SW480 (cell line): ENCODE data around the gene CADM4.

Source experiments
- DNase-seq: peaks from one replicate; pipeline ENCODE4 v3.0.0-alpha.2; 2016; ENCODE audit warnings: low spot score

Gene CADM4

DNA sequence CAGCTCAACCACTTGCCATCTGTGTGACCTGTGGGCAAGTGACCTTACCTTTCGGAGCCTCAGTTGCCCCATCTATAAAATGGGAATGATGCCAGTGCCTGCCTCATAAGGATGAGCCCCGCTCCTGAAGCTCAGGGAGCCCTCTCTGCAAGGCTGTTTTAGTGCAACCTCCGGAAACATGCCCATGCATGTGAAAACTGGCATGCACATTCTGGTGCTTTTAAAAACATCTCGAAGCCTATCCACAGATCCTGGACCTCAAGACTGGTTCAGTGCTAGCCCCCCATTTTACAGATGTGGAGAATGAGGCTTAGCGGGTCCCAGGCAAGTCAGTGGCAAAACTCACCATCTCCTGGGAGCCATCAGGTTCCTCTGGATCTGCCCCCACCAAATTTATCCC lies 5.6 kb downstream of the CADM4 start:
- DNase-seq: no peak

DNA sequence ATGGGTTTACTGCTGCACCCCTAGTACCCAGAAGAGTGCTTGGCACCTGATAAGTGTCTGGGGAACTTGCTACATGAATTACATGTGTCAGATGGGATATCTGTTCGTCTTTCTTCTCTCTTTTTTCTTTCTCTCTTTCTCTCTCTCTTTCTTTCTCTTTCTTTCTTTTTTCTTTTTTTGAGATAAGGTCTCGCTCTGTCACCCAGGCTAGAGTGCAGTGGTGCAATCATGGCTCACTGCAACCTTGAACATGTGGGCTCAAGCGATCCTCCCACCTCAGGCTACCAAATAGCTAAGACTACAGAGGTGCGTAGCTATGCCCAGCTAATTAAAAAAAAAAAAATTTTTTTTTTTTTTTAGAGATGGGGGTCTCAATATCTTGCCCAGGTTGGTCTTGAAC lies 6.1 kb downstream of the CADM4 start:
- no peak for DNase-seq

DNA sequence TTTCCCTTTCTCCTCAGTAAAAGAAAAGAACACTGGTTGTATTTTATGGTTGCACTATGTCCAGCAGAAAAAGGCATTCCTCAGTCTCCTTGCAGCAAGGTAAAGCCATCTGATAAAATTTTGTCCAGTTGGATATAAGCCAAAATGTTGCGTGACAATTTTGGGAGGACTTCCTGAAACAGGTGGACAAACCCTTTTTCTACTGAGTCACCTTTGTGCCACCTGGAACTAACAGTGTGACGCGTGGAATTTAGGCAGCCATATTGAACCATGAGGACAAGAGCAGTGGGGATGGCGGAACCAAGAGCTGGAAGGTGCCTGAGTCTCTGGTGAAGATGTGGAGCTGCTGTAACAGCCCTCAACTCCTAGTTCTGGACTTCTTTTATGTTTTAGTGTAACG lies 8.2 kb downstream of the CADM4 start:
- DNase-seq: no peak

DNA sequence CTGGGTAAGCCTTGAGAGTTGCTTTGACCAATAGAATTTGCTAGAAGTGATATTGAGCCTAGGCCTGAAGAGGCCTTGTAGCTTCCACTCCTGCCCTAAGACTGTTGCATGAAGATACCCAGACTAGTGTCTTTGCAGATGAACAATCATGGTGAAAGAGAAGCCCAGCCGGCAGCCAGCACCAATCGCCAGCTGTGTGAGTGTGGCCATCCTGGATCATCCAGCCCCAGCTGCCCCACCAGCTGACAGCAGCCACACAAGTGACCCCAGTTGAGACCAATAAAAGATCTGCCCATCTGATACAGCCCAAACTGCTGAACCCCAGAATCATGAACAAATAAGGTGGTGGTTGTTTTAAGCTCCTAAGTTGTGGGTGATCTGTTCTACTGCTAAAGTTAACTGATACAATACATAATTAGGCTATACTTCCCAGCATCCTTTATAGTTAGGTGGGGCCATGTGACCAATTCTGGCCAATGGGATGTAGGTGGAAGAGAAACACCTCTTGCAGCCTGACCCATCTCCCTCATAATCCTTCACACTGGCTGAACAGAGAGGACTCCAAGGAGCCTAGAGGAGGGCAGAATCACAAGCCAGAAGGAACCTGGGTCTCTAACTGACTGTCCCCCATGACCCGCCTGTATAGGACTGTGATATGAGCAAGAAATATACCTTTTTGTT lies 10.9 kb downstream of the CADM4 start:
- no peak for DNase-seq

DNA sequence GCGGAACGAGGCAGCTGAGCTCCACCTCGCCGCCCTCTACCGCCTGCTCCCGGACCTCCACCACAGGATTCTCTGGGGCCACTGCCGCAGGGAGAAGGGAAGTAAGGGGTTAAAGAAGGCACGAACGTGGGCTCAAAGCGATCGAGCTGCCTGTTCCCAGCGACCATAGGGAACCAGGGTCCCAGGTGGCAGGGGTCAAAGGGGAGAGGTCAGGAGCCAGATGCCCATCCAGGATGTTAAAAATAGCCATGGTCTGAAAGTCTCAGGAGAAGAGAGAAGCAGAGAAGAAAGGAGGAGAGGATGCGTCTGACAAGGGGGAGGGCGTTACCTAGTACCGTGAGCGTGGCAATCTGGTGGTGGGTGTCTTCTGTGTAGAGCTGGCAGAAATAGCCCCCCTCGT lies 12.8 kb downstream of the CADM4 start:
- no peak for DNase-seq

DNA sequence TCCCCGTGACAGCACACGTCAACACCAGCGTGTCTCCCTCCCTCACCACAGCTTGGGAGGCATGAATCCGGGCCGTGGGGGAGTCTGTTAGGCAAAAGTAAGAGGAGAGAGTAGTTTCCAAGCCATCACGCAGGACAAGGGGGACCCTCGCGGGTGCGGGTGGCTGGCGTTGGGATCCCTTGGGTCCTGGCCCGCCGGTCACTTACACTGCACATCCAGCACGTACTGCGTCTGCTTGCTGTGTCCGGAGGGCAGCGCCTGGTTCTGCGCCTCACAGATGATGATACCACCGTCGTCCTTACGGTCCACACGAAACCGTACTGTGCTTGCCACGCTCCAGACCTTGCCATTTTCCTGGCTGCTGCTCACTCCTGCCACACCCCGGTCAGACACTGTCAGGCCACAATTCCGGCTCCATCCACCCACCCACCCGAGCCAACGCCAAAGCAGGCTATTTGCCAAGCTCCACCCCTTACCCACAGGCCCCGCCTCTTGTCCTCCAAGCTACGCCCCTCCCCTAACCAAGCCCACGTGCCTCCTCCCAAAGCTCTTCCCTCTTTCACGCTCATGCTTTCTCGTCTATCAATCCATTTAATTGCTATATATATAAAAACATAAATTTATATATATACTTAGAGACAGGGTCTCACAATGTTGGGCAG lies 13.6 kb downstream of the CADM4 start:
- DNase-seq: peak; percentile 67

DNA sequence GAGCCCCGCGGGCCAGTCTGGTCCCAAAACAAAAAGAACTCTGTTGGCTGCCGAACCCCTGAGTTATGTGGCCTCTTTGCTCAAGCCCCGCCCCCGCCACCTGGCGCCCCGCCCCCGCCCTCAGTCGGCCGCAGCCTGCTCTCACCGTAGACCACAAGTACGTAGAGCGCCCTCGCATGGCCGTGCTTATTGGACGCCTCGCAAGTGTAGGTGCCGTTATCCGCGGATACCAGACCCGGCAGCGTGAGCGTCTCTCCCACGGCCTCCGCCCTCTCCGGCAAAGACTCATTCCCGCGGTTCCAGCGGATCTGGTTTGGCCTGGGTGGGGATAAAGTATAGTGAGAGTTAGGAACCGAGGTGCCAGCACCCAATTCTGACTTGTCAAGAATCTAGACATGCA lies 14.7 kb downstream of the CADM4 start:
- peak; percentile 92 for DNase-seq

DNA sequence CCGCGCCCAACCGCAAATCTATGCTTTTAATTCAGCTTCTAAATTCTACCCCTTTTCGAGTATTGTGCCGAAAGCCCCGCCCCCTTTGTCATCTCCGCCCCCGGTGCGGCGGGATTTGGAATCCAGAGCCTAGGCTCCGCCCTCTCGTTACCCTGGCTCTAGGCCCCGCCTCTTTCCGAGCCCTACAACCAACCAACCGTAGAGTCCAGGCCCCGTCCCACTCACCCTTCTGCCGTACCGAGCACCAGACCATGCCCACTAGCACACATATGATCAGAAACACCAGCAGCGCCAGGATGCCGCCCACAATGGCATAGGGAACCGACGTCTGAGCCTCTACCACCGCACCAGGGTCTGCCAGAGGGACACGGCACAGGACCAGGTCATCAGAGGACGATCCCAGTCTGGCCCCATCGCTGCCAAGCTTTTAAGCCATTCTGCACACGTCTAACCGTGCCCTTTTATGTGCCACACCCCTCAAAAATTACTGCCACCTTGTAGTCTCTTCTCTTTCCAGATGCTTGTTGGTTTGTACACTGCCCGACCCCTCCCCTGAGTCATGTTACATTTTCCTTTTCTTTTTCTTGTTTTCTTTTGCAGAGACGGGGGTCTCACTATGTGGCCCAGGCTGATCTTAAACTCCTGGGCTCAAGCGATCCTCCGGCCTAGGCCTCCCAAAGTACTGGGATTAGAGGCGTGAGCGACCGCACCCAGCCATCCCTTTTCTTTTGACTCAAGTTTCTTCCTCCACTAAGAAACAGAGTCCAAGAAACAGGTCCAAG lies 15.6 kb downstream of the CADM4 start:
- peak; percentile 92 for DNase-seq

DNA sequence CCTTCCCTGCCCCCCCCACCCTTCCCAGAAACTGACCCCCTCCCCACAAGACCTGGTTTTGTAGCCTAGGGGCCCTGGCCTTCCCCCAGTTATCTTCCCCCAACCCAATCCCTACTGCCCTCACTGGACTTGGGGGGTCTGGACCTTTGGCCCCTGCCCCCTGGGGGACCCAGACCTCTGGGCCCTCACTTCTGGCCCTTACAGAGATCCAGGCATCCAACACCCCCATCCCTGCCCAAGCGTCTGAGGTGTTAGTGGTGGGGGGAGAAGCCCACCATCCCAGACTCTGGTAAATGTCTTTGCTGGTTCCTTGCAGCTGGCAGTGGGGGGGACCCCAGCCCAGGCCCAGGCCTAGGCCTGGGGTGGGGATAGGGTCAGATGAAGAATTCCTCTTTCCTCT lies 16.7 kb downstream of the CADM4 start:
- no peak for DNase-seq

DNA sequence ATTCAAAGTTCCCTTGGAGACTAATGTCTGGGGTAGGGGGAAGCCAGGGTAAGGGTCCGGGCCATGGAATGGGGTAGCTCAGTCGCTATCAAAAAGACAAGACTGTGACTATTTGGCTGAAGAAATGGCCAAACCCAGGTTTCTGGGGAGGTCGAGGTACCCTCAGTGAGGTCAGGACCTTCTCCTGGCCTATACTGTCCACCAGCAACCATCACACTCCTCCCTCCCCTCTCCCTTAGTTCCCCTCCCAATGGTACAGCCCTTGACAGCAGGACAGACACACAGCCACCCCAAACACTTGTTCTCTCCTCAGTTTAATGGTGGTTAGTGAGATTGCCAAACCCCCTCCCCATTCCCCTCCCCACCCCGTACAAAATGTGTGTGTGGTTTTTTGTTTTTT lies 17.6 kb downstream of the CADM4 start:
- no peak for DNase-seq

DNA sequence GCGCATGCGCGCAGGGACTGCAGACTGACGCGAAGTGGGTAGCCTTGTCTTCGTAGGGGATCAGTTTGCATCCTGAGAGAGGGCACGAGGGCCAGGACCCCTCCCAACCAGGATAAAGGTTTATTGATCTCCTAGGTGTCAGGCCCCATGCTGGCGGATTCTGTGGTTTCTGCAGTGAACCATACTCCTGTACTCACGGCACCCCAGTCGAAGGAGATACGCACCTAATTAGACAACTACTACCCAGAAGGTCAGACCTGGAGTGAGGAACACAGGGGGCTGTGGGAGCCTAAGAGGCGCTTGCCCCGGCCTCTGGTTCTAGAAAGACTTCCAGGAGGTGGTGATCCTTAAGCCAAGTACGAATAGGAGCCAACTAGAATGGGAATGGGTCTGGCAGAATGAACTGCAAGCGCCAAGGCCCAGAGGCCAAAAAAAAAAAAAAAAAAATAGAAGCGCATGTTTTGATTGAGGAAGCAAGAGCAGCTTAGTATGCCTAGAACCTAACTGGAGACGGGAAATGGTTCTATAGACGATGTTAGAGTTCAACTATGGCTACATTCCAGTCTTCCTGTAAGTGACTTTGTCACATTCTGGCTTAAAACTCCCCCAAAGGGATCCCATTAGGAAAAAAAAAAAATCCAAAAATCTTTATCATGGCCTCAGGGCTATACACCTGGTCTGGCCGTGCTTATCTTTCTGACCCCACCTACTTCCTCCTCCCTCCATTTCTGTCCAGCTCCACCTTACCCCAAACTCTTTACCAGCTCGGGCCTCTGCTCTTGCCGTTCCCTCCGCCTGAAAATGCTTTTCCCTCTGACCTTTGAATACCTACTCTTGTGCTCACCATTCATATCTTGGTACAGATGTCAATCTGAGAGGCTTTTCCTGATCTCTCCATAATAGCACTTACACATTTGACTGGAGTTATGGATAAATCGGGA lies 19.3 kb downstream of the CADM4 start:
- DNase-seq: no peak

DNA sequence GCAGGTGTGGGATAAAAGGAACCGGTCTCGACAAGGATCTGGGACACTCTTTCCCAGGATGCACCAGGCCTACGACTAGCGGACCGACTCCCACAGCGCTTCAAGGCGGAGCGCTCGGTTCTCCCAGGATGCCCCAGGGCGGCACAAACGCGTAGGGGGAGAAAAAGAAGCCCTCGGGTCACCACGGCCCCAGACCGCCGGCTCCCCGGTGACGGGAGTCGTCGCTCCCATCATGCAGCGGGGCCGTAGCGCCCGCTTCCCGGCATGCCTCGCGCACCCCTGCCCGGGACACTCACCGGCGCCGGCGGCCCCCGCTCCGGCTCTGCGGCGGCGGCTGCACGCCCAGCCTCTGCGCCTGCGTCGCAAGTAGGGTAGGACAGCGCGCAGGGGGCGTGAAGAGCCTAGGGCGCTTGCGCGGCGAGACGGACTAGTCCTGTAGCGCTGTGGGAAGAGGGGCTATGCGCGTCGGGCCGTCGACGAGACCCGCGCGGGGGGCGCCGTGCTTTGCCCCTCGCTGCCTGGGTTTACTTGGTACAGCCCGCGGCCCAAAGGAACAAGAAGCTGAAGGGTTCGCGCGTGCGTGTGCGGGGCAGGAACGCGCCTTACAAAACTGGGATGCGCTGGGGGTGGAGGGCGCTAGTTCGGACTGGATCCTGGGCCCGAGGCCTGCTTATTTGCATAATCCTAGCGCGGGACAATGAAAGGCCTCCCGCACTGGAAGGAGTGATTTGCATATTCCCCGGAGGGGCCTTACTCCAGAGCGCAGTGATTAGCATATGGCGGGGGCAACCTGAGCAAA lies 20.2 kb downstream of the CADM4 start, which contains the start of gene ZNF428:
Gene ZNF428 (minus strand): TSS at position 368 of the 799 bp plus-strand sequence. CDS start 5,325 bp downstream, outside the sequence.
- DNase-seq: peak; percentile 94

DNA sequence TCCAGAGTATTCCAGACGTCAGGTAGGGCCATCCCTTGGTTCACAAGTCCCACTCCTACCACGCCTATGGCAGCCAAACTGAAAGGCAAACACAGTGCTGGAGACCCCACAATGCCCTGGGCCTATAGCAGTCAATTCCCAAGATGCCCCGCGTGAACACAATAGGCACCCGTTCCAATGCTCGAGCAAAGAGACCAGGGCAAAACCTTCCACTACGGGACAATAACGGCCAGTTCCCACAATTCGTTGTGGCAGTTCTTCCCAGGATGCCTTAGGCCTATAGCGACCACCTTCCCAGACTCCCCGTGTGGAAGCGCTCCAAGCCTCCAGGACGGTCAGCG lies 20.8 kb downstream of the CADM4 start:
- peak; percentile 77 for DNase-seq

DNA sequence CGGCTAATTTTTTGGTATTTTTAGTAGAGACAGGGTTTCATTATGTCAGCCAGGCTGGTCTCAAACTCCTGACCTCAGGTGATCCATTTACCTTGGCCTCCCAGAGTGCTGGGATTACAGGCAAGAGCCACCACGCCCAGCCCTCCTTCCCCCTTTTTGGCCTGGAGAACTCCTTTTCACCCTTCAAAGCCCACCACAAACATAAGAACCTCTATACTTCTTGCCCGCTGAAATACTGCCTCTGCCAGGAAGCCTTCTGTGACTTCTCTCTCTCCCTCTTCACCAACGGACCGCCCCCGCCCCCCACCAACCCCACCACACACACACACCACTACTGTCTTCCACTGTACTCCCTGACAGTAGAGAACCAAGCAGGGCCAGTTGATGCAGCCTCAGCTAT lies 22.7 kb downstream of the CADM4 start:
- DNase-seq: no peak

DNA sequence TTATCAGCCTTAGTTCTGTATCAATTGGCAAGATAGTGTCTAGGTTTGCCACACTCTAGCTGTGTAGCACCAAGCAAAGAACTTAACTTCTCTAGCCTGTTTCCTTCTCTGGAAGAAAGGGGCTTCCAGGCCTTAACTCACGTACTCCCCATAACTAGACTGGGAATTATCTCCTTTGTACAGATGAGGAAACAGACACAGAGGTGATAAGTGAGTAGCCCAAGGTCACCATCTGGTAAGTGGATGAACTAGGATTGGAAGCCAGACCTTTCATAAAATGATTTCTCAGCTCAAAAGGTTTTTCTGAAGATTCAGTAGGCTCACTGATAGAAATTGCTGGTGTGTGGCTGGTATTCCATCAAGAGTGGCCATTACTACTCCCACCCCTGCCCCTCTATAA lies 23.3 kb downstream of the CADM4 start:
- DNase-seq: no peak

DNA sequence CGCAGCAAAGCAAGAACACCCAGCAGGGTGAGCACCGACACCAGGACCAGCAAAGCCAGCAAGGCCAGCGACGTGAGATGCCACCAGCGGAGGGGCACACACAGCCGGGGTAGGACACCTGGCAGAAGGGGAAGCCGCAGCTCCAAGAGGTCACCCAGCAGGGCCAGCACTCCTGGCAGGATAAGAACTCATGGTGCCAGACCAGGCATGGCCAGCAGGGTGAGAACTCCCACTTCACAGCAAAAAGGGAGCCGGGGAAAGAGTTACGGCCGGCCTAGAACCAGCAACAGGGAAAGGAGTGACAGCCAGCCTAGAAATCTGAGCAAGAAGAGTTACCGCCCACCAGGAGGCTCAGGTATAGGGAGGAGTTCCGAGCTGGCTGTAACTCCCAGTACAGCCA lies 27.3 kb downstream of the CADM4 start:
- DNase-seq: no peak

DNA sequence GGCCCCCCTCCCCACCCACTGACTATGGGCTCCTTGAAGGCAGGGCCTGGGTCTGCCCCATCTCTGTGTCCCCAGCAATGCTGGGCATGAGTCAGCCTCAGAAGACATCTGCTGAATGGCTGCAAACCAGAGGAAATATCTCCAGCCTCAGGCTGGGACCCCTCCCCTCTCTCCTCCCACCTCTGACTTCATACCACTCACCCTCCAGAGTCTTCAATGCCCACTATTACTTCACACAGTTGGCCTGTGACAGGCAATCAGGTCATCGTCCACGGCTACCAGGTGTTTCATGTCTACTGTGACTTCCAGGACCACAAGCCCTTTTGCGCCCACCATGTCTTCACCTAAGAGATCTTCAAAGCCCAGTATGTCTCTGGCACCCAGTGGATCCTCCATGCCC lies 27.9 kb downstream of the CADM4 start, which contains the start of gene SRRM5:
Gene SRRM5 (plus strand): TSS at position 301 of the 400 bp plus-strand sequence. CDS start 34 bp downstream, at position 335.
- no peak for DNase-seq

DNA sequence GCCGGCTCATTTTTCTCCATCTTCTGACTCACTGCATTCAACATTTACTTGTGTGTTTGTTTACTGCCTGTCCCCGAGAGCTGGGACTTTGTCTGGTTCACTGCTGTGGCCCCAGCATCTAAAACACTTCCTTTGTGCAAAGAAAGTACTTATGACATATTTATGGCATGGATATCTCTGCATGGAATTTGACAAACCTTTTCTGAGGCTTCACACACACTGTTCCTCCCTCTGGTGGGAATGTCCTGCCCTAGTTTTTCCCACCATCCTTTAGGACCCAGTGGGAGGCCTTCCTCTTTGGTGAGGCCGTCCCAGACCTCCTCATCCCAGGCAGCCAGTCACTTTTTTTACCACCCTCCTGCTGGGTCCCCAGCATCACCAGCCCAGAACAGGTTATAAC lies 29.2 kb downstream of the CADM4 start:
- DNase-seq: no peak

DNA sequence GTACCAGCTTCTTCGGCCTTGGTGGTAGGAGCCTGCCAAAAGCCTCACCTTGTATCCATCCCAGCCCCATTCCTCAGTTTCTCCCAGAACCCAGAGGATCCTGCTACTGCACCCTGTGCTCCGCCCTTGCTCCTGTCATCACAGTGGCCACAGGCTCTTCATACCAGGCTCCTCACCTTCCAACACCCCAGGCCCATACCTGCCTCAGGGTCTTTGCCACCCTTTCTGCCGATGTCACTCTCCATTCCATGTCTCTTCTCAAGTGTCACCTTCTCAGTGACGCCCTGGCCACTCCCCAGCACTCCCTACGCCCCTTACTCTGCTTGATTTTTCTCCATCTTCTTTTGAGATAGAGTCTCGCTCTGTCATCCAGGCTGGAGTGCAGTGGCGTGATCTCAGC lies 29.8 kb downstream of the CADM4 start:
- no peak for DNase-seq

DNA sequence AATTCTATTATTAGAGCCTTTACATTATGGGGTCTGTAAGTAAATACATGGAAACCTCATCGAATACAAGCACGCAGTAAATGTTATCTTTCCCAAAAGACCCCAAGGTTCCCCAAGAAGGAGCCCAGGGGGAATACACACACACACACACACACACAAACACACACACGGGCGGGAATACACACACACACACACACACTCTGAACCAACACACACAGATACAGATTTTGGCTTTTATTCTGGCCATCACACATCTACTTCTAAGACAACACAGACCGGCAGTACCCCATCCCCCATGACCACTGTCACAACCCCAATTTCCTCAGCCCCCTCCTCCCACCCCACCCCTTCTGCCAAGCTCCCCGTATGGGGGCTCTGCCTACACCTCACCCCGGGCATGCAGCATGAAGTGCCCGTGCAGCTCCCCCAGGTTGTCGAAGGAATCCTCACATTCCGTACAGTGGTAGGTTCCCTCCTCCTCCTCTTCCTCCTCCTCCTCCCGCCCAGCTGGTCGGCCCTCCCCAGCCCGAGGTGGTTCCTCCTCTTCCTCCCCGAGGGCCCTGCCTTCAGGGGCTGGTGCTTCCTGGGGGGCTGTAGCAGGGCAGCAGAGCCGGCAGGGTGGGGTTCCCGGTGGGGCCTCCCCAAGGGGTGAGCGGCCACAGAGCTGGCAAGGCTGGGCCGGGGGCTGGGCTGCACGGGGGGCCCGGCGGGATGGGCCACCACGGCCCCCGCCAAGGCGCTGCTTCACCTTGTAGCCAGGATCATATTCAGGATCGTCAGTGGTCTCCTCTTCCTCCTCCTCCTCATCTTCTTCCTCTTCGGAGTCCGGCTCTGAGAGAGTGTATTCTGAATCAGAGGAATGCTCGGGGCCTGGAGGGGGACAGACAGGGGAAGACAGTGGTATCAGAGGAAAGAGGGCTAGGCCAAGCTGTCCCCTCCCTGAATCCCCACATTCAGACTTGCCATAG lies 32.1 kb downstream of the CADM4 start:
- DNase-seq: no peak
